CD4-positive, alpha-beta T cell (primary cell): ENCODE measurements around the gene IFI27L1. TPM values are rescaled to one million over a fixed set of nuclear protein-coding genes. Genes with fewer than 3 reads are reported as not detected.

Experiments
- ATAC-seq: fragments of 200-7000 bp; cut with Tn5 transposase; one replicate; pipeline ENCODE4 v1.10.0; 2022; ENCODE audit warnings: mild to moderate bottlenecking; ENCODE audit not compliant: poor library complexity
- CTCF ChIA-PET: fragments of 350-600 bp; sonication (Branson Sonifier 250); formaldehyde crosslinking; loops from one replicate; lab custom pipeline; 2021; ENCODE audit warnings: antibody characterized with exemption, inconsistent platforms; lab: Charles Lee
- POLR2A ChIA-PET: fragments of 350-600 bp; sonication (Branson Sonifier 250); formaldehyde crosslinking; loops from one replicate; lab custom pipeline; 2021; ENCODE audit warnings: antibody characterized with exemption, inconsistent platforms; lab: Charles Lee
- DNase-seq, 14 experiments: peaks; one replicate each; pipeline ENCODE4 v3.0.0-alpha.2; 2013 to 2020; ENCODE audit warnings: mixed read lengths in 2 of 14
- H3K27ac ChIP-seq, 2 donors: one replicate each; pipeline versions ENCODE4 v1.5.1 to v1.7.0; 2013; ENCODE audit warnings: low read length in 2 of 2, low read depth in 1 of 2, mild to moderate bottlenecking in 1 of 2
- H3K27me3 ChIP-seq, 2 experiments: 1 replicate in 1 of 2; 2 replicates in 1 of 2; pipeline versions ENCODE4 v1.6.1 to v1.7.0; 2013; ENCODE audit warnings: low read length in 2 of 2, control low read depth in 1 of 2, mild to moderate bottlenecking in 1 of 2, moderate library complexity in 1 of 2; ENCODE audit not compliant: insufficient read depth in 2 of 2, control insufficient read depth in 1 of 2
- H3K36me3 ChIP-seq: one replicate; pipeline ENCODE4 v1.6.1; 2013; ENCODE audit warnings: low read length, control low read depth; ENCODE audit not compliant: insufficient read depth
- H3K4me1 ChIP-seq: one replicate; pipeline ENCODE4 v1.6.1; 2013; ENCODE audit warnings: low read length, control low read depth; ENCODE audit not compliant: insufficient read depth
- H3K4me3 ChIP-seq: one replicate; pipeline ENCODE4 v1.5.1; 2013; ENCODE audit warnings: mild to moderate bottlenecking, low read length, moderate library complexity
- H3K9me3 ChIP-seq, 2 experiments: 1 replicate in 1 of 2; 2 replicates in 1 of 2; pipeline versions ENCODE4 v1.6.1 to v1.7.0; 2013; ENCODE audit warnings: low read length in 2 of 2, mild to moderate bottlenecking in 2 of 2, control low read depth in 1 of 2, moderate library complexity in 1 of 2; ENCODE audit not compliant: control insufficient read depth in 1 of 2, insufficient read depth in 1 of 2
- H3K27ac Mint-ChIP-seq: one replicate; pipeline ENCODE4 v1.8.0; 2020; ENCODE audit warnings: mixed read lengths
- H3K27me3 Mint-ChIP-seq: one replicate; pipeline ENCODE4 v1.8.0; 2021; ENCODE audit warnings: mixed read lengths
- H3K36me3 Mint-ChIP-seq: one replicate; pipeline ENCODE4 v1.8.0; 2021; ENCODE audit warnings: low read depth, mixed read lengths
- H3K4me1 Mint-ChIP-seq: one replicate; pipeline ENCODE4 v1.8.0; 2021; ENCODE audit warnings: low read depth, mixed read lengths
- H3K4me3 Mint-ChIP-seq: one replicate; pipeline ENCODE4 v1.8.0; 2020; ENCODE audit warnings: mild to moderate bottlenecking, mixed read lengths
- H3K9me3 Mint-ChIP-seq: one replicate; pipeline ENCODE4 v1.8.0; 2020; ENCODE audit warnings: mixed read lengths
- CTCF ChIP-seq: fragments of 200-600 bp; IDR thresholded peaks from one replicate; pipeline ENCODE4 v1.8.0; 2022; ENCODE audit warnings: antibody characterized with exemption, mild to moderate bottlenecking
- intact Hi-C, 2 experiments: fragments of 100-400 bp; cut with DNase I in 1 of 2; cut with micrococcal nuclease in 1 of 2; formaldehyde crosslinking; loops; one replicate each; pipeline versions ENCODE4 v1.15.1 to v1.9.0; 2023 to 2025; cut with DNase I, micrococcal nuclease
- total RNA-seq, 174 experiments: library from RNA in 2 of 174; stranded (reverse) in 2 of 174; gene quantifications; one replicate each; pipeline ENCODE4 v1.2.3 and lab custom pipeline; 2021 to 2026

Gene IFI27L1
- total RNA-seq, 2 experiments from 2014 or later: 14.1 to 14.3 TPM

- CTCF ChIA-PET: no interaction called here
- Histone ChIP-seq H3K4me3 (no peak overlapping the region), H3K9me3 (no peaks in the 10 kb centered on the region), H3K4me1 (no peaks in the 10 kb centered on the region), H3K27me3 (no peaks in the 10 kb centered on the region), H3K36me3 (no peaks in the 10 kb centered on the region), H3K27ac (no peak overlapping the region)
- H3K9me3 Mint-ChIP-seq: no peaks in the 10 kb centered on the region
- DNase-seq: no peak
- no peak for TF ChIP-seq CTCF
- no peak overlapping the region for H3K27ac Mint-ChIP-seq
- no peaks in the 10 kb centered on the region for H3K4me1 Mint-ChIP-seq
- ATAC-seq: no peak
- no peaks in the 10 kb centered on the region for H3K36me3 Mint-ChIP-seq
- intact Hi-C loops: loop anchor here in 1 of 2 experiments (10.0 kb wide), 1 partner anchor 973 kb away; the partner anchor contains the start of gene ITPK1
- no peaks in the 10 kb centered on the region for H3K27me3 Mint-ChIP-seq
- H3K4me3 Mint-ChIP-seq: no peak overlapping the region
- POLR2A ChIA-PET: no interaction called here
Measured at GRCh38 chr14:94087891-94088290, 6.8 kb downstream of the IFI27L1 start.

GRCh38 chr14:94088516-94088915 lies 7.4 kb downstream of the IFI27L1 start:
- no peak for TF ChIP-seq CTCF

GRCh38 chr14:94089479-94089878 lies 8.4 kb downstream of the IFI27L1 start:
- Mint-ChIP-seq H3K27me3 (no peaks in the 10 kb centered on the region), H3K36me3 (no peaks in the 10 kb centered on the region), H3K27ac (no peak overlapping the region), H3K4me1 (no peaks in the 10 kb centered on the region), H3K9me3 (no peaks in the 10 kb centered on the region), H3K4me3 (no peak overlapping the region)
- ATAC-seq (no peak), DNase-seq (no peak)
- CTCF ChIA-PET: interaction anchor here (1.2 kb wide), 1 partner anchor 53 kb away, joined by 3 read pairs; no protein-coding TSS in a partner anchor
- Histone ChIP-seq H3K27me3 (no peaks in the 10 kb centered on the region), H3K27ac (no peak overlapping the region), H3K9me3 (no peaks in the 10 kb centered on the region), H3K4me3 (no peak overlapping the region), H3K4me1 (no peaks in the 10 kb centered on the region), H3K36me3 (no peaks in the 10 kb centered on the region)
- intact Hi-C loops: loop anchor here in 1 of 2 experiments (10.0 kb wide), 1 partner anchor 975 kb away; the partner anchor contains the start of gene ITPK1
- POLR2A ChIA-PET: no interaction called here
- no peak for TF ChIP-seq CTCF

More at GRCh38 chr14:94088516-94088915, 7.4 kb downstream of the IFI27L1 start:
- no peaks in the 10 kb centered on the region for H3K9me3 Mint-ChIP-seq
- Histone ChIP-seq H3K4me1 (no peaks in the 10 kb centered on the region), H3K9me3 (no peaks in the 10 kb centered on the region), H3K27ac (no peak overlapping the region), H3K27me3 (no peaks in the 10 kb centered on the region), H3K36me3 (no peaks in the 10 kb centered on the region), H3K4me3 (no peak overlapping the region)
- no peaks in the 10 kb centered on the region for H3K36me3 Mint-ChIP-seq
- intact Hi-C loops: loop anchor here in 1 of 2 experiments (10.0 kb wide), 1 partner anchor 974 kb away; the partner anchor contains the start of gene ITPK1
- no peaks in the 10 kb centered on the region for H3K27me3 Mint-ChIP-seq
- CTCF ChIA-PET: no interaction called here
- no peak overlapping the region for H3K4me3 Mint-ChIP-seq
- H3K27ac Mint-ChIP-seq: no peak overlapping the region
- POLR2A ChIA-PET: no interaction called here
- DNase-seq (no peak), ATAC-seq (no peak)
- H3K4me1 Mint-ChIP-seq: no peaks in the 10 kb centered on the region
